ENCODE measurements around the gene OR52N1.

The OR52N1 gene

DNA sequence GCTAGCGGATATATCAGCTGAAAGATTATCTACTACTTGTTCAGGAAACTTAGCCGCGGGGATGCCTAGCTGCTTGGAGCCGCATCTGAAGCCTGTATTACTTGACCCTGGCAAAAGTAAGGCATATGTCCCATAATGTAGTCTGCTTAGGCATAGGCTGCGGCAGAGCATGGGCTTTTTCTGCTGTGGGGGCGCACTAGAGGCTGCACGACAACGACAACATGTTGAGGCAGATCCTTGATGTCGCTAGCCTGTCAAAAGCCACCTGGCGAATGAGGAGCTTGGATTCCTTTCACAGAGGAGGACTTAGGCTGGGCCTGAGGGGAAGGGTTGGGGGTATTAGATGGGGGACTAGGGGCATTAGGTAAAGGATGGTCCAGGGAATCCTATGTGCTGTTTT lies 16.5 kb upstream of the OR52N1 start:
- TF ChIP-seq POLR2AphosphoS5 (IDR thresholded peaks at IDR 0.05; ENCODE audit: low read depth, low read length) (no peak), SIN3A (IDR thresholded peaks at IDR 0.05; ENCODE audit: borderline replicate concordance, insufficient read depth, low read length) (no peak), TAF1 (IDR thresholded peaks at IDR 0.05; ENCODE audit: borderline replicate concordance, insufficient read depth, low read length) (no peak), FOXP2 (optimal IDR thresholded peaks at IDR 0.05; ENCODE audit: borderline replicate concordance, extremely low read depth, extremely low read length, insufficient read depth) (no peak)
- TF ChIP-seq, protein P1, sequence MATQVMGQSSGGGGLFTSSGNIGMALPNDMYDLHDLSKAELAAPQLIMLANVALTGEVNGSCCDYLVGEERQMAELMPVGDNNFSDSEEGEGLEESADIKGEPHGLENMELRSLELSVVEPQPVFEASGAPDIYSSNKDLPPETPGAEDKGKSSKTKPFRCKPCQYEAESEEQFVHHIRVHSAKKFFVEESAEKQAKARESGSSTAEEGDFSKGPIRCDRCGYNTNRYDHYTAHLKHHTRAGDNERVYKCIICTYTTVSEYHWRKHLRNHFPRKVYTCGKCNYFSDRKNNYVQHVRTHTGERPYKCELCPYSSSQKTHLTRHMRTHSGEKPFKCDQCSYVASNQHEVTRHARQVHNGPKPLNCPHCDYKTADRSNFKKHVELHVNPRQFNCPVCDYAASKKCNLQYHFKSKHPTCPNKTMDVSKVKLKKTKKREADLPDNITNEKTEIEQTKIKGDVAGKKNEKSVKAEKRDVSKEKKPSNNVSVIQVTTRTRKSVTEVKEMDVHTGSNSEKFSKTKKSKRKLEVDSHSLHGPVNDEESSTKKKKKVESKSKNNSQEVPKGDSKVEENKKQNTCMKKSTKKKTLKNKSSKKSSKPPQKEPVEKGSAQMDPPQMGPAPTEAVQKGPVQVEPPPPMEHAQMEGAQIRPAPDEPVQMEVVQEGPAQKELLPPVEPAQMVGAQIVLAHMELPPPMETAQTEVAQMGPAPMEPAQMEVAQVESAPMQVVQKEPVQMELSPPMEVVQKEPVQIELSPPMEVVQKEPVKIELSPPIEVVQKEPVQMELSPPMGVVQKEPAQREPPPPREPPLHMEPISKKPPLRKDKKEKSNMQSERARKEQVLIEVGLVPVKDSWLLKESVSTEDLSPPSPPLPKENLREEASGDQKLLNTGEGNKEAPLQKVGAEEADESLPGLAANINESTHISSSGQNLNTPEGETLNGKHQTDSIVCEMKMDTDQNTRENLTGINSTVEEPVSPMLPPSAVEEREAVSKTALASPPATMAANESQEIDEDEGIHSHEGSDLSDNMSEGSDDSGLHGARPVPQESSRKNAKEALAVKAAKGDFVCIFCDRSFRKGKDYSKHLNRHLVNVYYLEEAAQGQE (IDR thresholded peaks at IDR 0.05; ENCODE audit: insufficient read depth in 1 of 2, low read depth in 2 of 2, low read length in 2 of 2): no peak

DNA sequence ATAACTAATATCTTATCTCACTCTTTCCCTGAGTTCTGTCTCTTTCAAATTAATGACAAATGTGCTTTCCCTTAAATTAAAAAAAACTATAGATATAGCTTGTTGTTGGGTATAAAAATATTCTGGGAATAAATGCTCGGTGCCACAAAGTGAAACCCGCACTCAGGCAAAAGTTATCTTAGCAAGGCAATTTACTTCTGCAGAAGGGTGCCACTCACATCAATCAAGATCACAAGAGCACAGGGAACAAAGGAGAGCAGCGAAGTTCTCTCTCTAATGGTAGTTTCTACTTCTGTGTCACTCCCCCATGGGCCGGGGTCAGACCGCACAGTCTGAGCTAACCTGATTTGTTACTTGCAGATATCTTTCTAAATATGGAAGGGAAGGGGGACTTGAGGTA lies 12.9 kb upstream of the OR52N1 start:
- TF ChIP-seq FOXP2 (optimal IDR thresholded peaks at IDR 0.05; ENCODE audit: borderline replicate concordance, extremely low read depth, extremely low read length, insufficient read depth) (no peak), SIN3A (IDR thresholded peaks at IDR 0.05; ENCODE audit: borderline replicate concordance, insufficient read depth, low read length) (no peak), TAF1 (IDR thresholded peaks at IDR 0.05; ENCODE audit: borderline replicate concordance, insufficient read depth, low read length) (no peak), POLR2AphosphoS5 (IDR thresholded peaks at IDR 0.05; ENCODE audit: low read depth, low read length) (no peak)
- TF ChIP-seq, protein P1 (IDR thresholded peaks at IDR 0.05; ENCODE audit: insufficient read depth in 1 of 2, low read depth in 2 of 2, low read length in 2 of 2): no peak

DNA sequence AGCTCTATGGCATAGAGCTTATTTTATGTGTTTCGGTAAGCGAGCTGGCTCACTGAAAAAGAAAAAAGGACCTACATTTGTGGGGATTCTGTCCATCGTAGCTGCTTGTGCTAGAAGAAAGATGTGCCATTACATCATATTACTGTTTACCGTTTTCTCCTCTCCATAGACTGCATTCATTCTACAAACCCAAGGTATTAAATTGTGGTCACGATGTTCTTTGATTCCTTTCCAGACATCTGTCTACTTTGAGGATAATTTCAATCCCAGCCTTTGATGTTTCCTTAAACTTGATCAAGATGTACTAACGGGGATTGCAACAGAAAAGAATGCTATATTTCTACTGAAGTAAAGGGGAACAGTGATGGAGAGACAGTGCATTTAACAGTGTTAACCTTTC lies 5.5 kb upstream of the OR52N1 start:
- TF ChIP-seq SIN3A (IDR thresholded peaks at IDR 0.05; ENCODE audit: borderline replicate concordance, insufficient read depth, low read length): no peak
- TF ChIP-seq POLR2AphosphoS5 (IDR thresholded peaks at IDR 0.05; ENCODE audit: low read depth, low read length): no peak
- TF ChIP-seq FOXP2 (optimal IDR thresholded peaks at IDR 0.05; ENCODE audit: borderline replicate concordance, extremely low read depth, extremely low read length, insufficient read depth): no peak
- no peak for TF ChIP-seq TAF1 (IDR thresholded peaks at IDR 0.05; ENCODE audit: borderline replicate concordance, insufficient read depth, low read length)
- TF ChIP-seq, protein P1 (IDR thresholded peaks at IDR 0.05; ENCODE audit: insufficient read depth in 1 of 2, low read depth in 2 of 2, low read length in 2 of 2): no peak

DNA sequence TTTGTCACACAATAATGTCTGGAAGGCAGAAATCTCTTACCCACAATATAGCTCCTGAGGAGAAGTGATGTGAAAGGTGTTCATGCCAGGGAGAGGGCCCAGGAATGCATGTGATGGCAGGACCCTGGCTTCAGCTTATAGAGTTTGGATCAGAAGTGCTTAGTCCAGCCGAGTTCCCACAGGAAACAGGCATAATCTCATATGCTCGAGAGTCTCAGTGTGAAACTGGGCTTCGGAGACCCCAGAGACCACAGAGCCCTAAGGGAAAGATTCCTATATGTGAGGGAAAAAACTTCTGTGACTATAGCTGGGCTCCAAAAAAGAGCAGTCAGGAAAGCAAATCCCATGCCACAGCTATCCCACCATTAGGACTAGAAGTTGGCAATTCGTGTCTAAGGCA lies 7.8 kb downstream of the OR52N1 start, which contains the start of gene OR52N5:
TSS of gene OR52N5 (minus strand) at position 101 of the 400 bp plus-strand sequence. CDS start 4,721 bp downstream, outside the sequence.
- TF ChIP-seq TAF1 (IDR thresholded peaks at IDR 0.05; ENCODE audit: borderline replicate concordance, insufficient read depth, low read length) (no peak), SIN3A (IDR thresholded peaks at IDR 0.05; ENCODE audit: borderline replicate concordance, insufficient read depth, low read length) (no peak), POLR2AphosphoS5 (IDR thresholded peaks at IDR 0.05; ENCODE audit: low read depth, low read length) (no peak), FOXP2 (optimal IDR thresholded peaks at IDR 0.05; ENCODE audit: borderline replicate concordance, extremely low read depth, extremely low read length, insufficient read depth) (no peak)
- TF ChIP-seq, protein P1 (IDR thresholded peaks at IDR 0.05; ENCODE audit: insufficient read depth in 1 of 2, low read depth in 2 of 2, low read length in 2 of 2): no peak

DNA sequence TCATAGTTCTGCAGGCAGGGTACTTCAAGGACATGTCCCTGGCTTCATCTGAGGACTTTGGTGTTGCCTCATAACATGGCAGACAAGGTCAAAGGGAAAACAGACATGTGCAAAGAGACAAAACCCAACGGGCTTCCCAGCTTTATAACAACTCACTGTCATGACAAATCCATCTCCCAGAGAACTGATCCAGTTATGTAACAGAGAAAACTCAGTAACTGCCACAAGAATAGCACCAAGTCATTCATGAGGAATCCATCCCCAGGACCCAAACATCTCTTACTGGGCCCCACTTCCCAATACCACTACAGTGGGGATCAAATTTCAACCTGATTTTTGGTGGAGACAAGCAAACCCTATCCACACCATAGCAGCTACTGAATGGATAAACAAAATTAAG lies 24.0 kb downstream of the OR52N1 start:
- no peak for TF ChIP-seq POLR2AphosphoS5 (IDR thresholded peaks at IDR 0.05; ENCODE audit: low read depth, low read length)
- TF ChIP-seq FOXP2 (optimal IDR thresholded peaks at IDR 0.05; ENCODE audit: borderline replicate concordance, extremely low read depth, extremely low read length, insufficient read depth): no peak
- TF ChIP-seq, protein P1 (IDR thresholded peaks at IDR 0.05; ENCODE audit: insufficient read depth in 1 of 2, low read depth in 2 of 2, low read length in 2 of 2): no peak
- no peak for TF ChIP-seq SIN3A (IDR thresholded peaks at IDR 0.05; ENCODE audit: borderline replicate concordance, insufficient read depth, low read length)
- TF ChIP-seq TAF1 (IDR thresholded peaks at IDR 0.05; ENCODE audit: borderline replicate concordance, insufficient read depth, low read length): no peak

Measured in PFSK-1 (cell line).